H1 (cell line): ENCODE data around the gene KCNJ16. TPM values are rescaled to one million over a fixed set of nuclear protein-coding genes. Genes with fewer than 3 reads are reported as not detected.
A peak's percentile ranks its signal among the peaks of the same experiment; 100 is the strongest.

Experiments
- CTCF ChIA-PET: fragments of 300-600 bp; sonication (Branson Sonifier 250); formaldehyde crosslinking; loops from one replicate; lab custom pipeline; 2021; ENCODE audit not compliant: partially characterized antibody; lab: Charles Lee
- POLR2A ChIA-PET: fragments of 300-600 bp; sonication (Branson Sonifier 250); formaldehyde crosslinking; loops from one replicate; lab custom pipeline; 2021; ENCODE audit warnings: inconsistent platforms; ENCODE audit not compliant: partially characterized antibody; lab: Charles Lee
- DNase-seq, 2 experiments: peaks; one replicate each; pipeline versions ENCODE4 v3.0.0 to v3.0.0-alpha.2; 2010 to 2022; ENCODE audit warnings: low spot score in 2 of 2, low read depth in 1 of 2, mixed read lengths in 1 of 2
- FAIRE-seq: peaks from 2 replicates; lab custom pipeline; 2011; peaks lifted over from hg19 to GRCh38; lab: Jason Lieb, UNC
- H2AFZ ChIP-seq: 2 replicates; pipeline ENCODE4 v1.8.1; 2012; ENCODE audit warnings: low read length, inconsistent platforms
- H2AK5ac ChIP-seq: 2 replicates; pipeline ENCODE4 v1.6.1; 2013; ENCODE audit warnings: low read depth, low read length
- H2BK120ac ChIP-seq: replicated peaks from 2 replicates; pipeline ENCODE3; 2013; ENCODE audit warnings: low read depth, low read length, inconsistent platforms
- H2BK12ac ChIP-seq: 2 replicates; pipeline ENCODE4 v1.6.1; 2013; ENCODE audit warnings: low read depth, low read length
- H2BK15ac ChIP-seq: 2 replicates; pipeline ENCODE4 v1.6.1; 2013; ENCODE audit warnings: low read length
- H2BK20ac ChIP-seq: 2 replicates; pipeline ENCODE4 v1.6.1; 2013; ENCODE audit warnings: low read length
- H2BK5ac ChIP-seq: 2 replicates; pipeline ENCODE4 v1.6.1; 2013; ENCODE audit warnings: low read depth, low read length
- H3K14ac ChIP-seq: 2 replicates; pipeline ENCODE4 v1.6.1; 2013; ENCODE audit warnings: inconsistent platforms; ENCODE audit not compliant: insufficient read length
- H3K18ac ChIP-seq: 2 replicates; pipeline ENCODE4 v1.6.1; 2013; ENCODE audit warnings: low read length; ENCODE audit errors: extremely low read depth
- H3K23ac ChIP-seq: 2 replicates; pipeline ENCODE4 v1.6.1; 2013; ENCODE audit warnings: inconsistent platforms; ENCODE audit not compliant: insufficient read length
- H3K23me2 ChIP-seq: 2 replicates; pipeline ENCODE4 v1.6.1; 2013; ENCODE audit warnings: low read depth, low read length
- H3K27ac ChIP-seq: 2 replicates; pipeline ENCODE4 v1.6.1; 2011; ENCODE audit warnings: low read depth, low read length, inconsistent platforms
- H3K27me3 ChIP-seq, 4 experiments: replicated peaks in 1 of 4; 1 replicate in 1 of 4; 2 replicates in 3 of 4; pipeline versions ENCODE4 v1.6.1 to v1.8.1; 2011 to 2013; ENCODE audit warnings: low read length in 3 of 4, mild to moderate bottlenecking in 3 of 4, inconsistent platforms in 2 of 4, mixed read lengths in 2 of 4, moderate library complexity in 1 of 4; ENCODE audit not compliant: control insufficient read depth in 3 of 4, insufficient read depth in 3 of 4; ENCODE audit errors: extremely low read depth in 1 of 4
- H3K36me3 ChIP-seq, 4 experiments: 2 replicates each; pipeline versions ENCODE4 v1.6.1 to v1.8.1; 2011 to 2013; ENCODE audit warnings: mild to moderate bottlenecking in 4 of 4, low read length in 3 of 4, moderate library complexity in 2 of 4, control low read depth in 1 of 4, inconsistent platforms in 1 of 4; ENCODE audit not compliant: insufficient read depth in 4 of 4, control insufficient read depth in 2 of 4
- H3K4ac ChIP-seq: replicated peaks from 2 replicates; pipeline ENCODE3; 2013; ENCODE audit warnings: low read length, low read depth, mixed read lengths, inconsistent platforms; ENCODE audit not compliant: insufficient read length
- H3K4me1 ChIP-seq, 4 experiments: replicated peaks in 1 of 4; 1 replicate in 1 of 4; 2 replicates in 3 of 4; pipeline versions ENCODE4 v1.6.1 to v1.8.1; 2011 to 2013; ENCODE audit warnings: low read length in 3 of 4, inconsistent platforms in 2 of 4, mixed read lengths in 1 of 4; ENCODE audit not compliant: insufficient read depth in 4 of 4, control insufficient read depth in 3 of 4
- H3K4me2 ChIP-seq, 2 experiments: 2 replicates each; pipeline versions ENCODE4 v1.6.1 to v1.8.1; 2011 to 2013; ENCODE audit warnings: low read depth in 2 of 2, low read length in 2 of 2, control low read depth in 1 of 2, inconsistent platforms in 1 of 2, mild to moderate bottlenecking in 1 of 2; ENCODE audit not compliant: insufficient read depth in 1 of 2
- H3K4me3 ChIP-seq, 4 experiments: fragments of 200-600, 300-600 bp in 1 of 4; sonication (generic), shearing (Covaris generic), sonication (Bioruptor Twin) in 1 of 4; 2 replicates each; pipeline versions ENCODE4 v1.5.1 to v1.8.1; 2011 to 2016; ENCODE audit warnings: low read length in 4 of 4, low read depth in 3 of 4, control low read depth in 2 of 4, inconsistent platforms in 2 of 4, mild to moderate bottlenecking in 2 of 4, mixed read lengths in 1 of 4, moderate library complexity in 1 of 4; ENCODE audit not compliant: insufficient read depth in 2 of 4; ENCODE audit errors: extremely low read depth in 1 of 4
- H3K56ac ChIP-seq: replicated peaks from 2 replicates; pipeline ENCODE3; 2013; ENCODE audit warnings: low read depth, mild to moderate bottlenecking, mixed read lengths, low read length, inconsistent platforms; ENCODE audit not compliant: insufficient read length
- H3K79me1 ChIP-seq: 2 replicates; pipeline ENCODE4 v1.6.1; 2013; ENCODE audit warnings: low read depth, low read length, control low read depth
- H3K79me2 ChIP-seq, 2 experiments: 2 replicates each; pipeline versions ENCODE4 v1.6.1 to v1.8.1; 2012 to 2013; ENCODE audit warnings: low read length in 2 of 2, mild to moderate bottlenecking in 2 of 2, inconsistent platforms in 1 of 2; ENCODE audit not compliant: insufficient read depth in 2 of 2, control insufficient read depth in 1 of 2
- H3K9ac ChIP-seq, 4 experiments: replicated peaks in 1 of 4; 1 replicate in 1 of 4; 2 replicates in 3 of 4; pipeline versions ENCODE4 v1.6.1 to v1.8.1; 2011 to 2013; ENCODE audit warnings: low read depth in 3 of 4, low read length in 3 of 4, control low read depth in 2 of 4, mild to moderate bottlenecking in 2 of 4, moderate library complexity in 2 of 4, inconsistent platforms in 1 of 4; ENCODE audit errors: extremely low read depth in 1 of 4
- H3K9me3 ChIP-seq, 2 experiments: 2 replicates each; pipeline versions ENCODE4 v1.6.1 to v1.8.1; 2012 to 2013; ENCODE audit warnings: mild to moderate bottlenecking in 2 of 2, moderate library complexity in 2 of 2, control low read depth in 1 of 2, inconsistent platforms in 1 of 2, low read depth in 1 of 2, low read length in 1 of 2, mixed read lengths in 1 of 2; ENCODE audit not compliant: insufficient read depth in 2 of 2
- H4K20me1 ChIP-seq, 2 experiments: replicated peaks in 1 of 2; 2 replicates each; pipeline versions ENCODE3 to v1.8.1; 2011 to 2013; ENCODE audit warnings: inconsistent platforms in 2 of 2, low read length in 2 of 2, mild to moderate bottlenecking in 1 of 2; ENCODE audit not compliant: insufficient read depth in 2 of 2, control insufficient read depth in 1 of 2
- H4K5ac ChIP-seq: 2 replicates; pipeline ENCODE4 v1.6.1; 2013; ENCODE audit warnings: low read length, low read depth, mixed read lengths, inconsistent platforms; ENCODE audit not compliant: insufficient read length
- H4K8ac ChIP-seq: 2 replicates; pipeline ENCODE4 v1.8.0; 2013; ENCODE audit warnings: mild to moderate bottlenecking, moderate library complexity, low read length, inconsistent platforms; ENCODE audit not compliant: insufficient read depth; ENCODE audit errors: extremely low read depth
- H4K91ac ChIP-seq: replicated peaks from 2 replicates; pipeline ENCODE3; 2013; ENCODE audit warnings: low read length, mixed read lengths, inconsistent platforms; ENCODE audit not compliant: insufficient read length
- ATF3 ChIP-seq: IDR thresholded peaks from 2 replicates; pipeline ENCODE4 v1.6.1; 2011; ENCODE audit warnings: low read depth, mild to moderate bottlenecking, low read length; ENCODE audit not compliant: insufficient read depth
- BCL11A ChIP-seq, 2 experiments: IDR thresholded peaks; one replicate each; pipeline ENCODE4 v1.6.1; 2011; ENCODE audit warnings: low read depth in 2 of 2, low read length in 2 of 2, mild to moderate bottlenecking in 2 of 2
- CBX5 ChIP-seq: fragments of 300-800, 300-1000 bp; sonication (generic); IDR thresholded peaks from 2 replicates; pipeline ENCODE4 v1.7.1; 2016; ENCODE audit warnings: antibody characterized with exemption, low read length, low read depth
- CEBPB ChIP-seq: IDR thresholded peaks from 2 replicates; pipeline ENCODE4 v1.6.1; 2012; ENCODE audit warnings: low read depth, low read length
- EGR1 ChIP-seq: IDR thresholded peaks from 2 replicates; pipeline ENCODE4 v1.6.1; 2011; ENCODE audit warnings: low read depth, low read length, borderline replicate concordance
- EP300 ChIP-seq, 2 experiments: IDR thresholded peaks; 1 replicate in 1 of 2; 2 replicates in 1 of 2; pipeline ENCODE4 v1.6.1; 2011 to 2012; ENCODE audit warnings: low read depth in 2 of 2, low read length in 2 of 2, mild to moderate bottlenecking in 2 of 2, borderline replicate concordance in 1 of 2, inconsistent platforms in 1 of 2, moderate library complexity in 1 of 2
- HDAC6 ChIP-seq: IDR thresholded peaks from one replicate; pipeline ENCODE4 v1.7.1; 2012; ENCODE audit warnings: low read depth, mild to moderate bottlenecking, inconsistent platforms, low read length, moderate library complexity
- MAFK ChIP-seq: IDR thresholded peaks from 2 replicates; pipeline ENCODE4 v1.6.1; 2012; ENCODE audit warnings: low read depth, mild to moderate bottlenecking, improper control_type of control experiment, low read length
- POLR2AphosphoS5 ChIP-seq: IDR thresholded peaks from 2 replicates; pipeline ENCODE4 v1.6.1; 2011; ENCODE audit warnings: low read depth, low read length
- SIN3A ChIP-seq, 2 experiments: IDR thresholded peaks in 1 of 2; conservative IDR thresholded peaks in 1 of 2; 2 replicates each; pipeline ENCODE4 v1.6.1; 2011 to 2012; ENCODE audit warnings: low read length in 2 of 2, improper control_type of control experiment in 1 of 2, low read depth in 1 of 2, mild to moderate bottlenecking in 1 of 2
- SUZ12 ChIP-seq: fragments of 200-600 bp; sonication (generic); IDR thresholded peaks from 2 replicates; pipeline ENCODE4 v1.6.1; 2012; ENCODE audit warnings: mild to moderate bottlenecking, inconsistent platforms, low read length, moderate library complexity, mixed read lengths
- TCF12 ChIP-seq: IDR thresholded peaks from 2 replicates; pipeline ENCODE4 v1.6.1; 2011; ENCODE audit warnings: low read depth, mild to moderate bottlenecking, low read length
- YY1 ChIP-seq: IDR thresholded peaks from 2 replicates; pipeline ENCODE4 v1.6.1; 2011; ENCODE audit warnings: low read depth, mild to moderate bottlenecking, low read length
- ZNF274 ChIP-seq: IDR thresholded peaks from 2 replicates; pipeline ENCODE4 v1.7.0; 2012; ENCODE audit warnings: low read length, borderline replicate concordance; ENCODE audit errors: extremely low read depth
- WGBS, 2 experiments: shearing (Covaris generic) in 1 of 2; methylation state at CpG; one replicate each; pipeline versions ENCODE4 v1.1.6 to v1.1.7; 2013 to 2015; ENCODE audit warnings: low lambda C conversion rate in 2 of 2, mixed read lengths in 2 of 2, inconsistent platforms in 1 of 2, low coverage in 1 of 2, missing lambda C conversion rate in 1 of 2; ENCODE audit not compliant: insufficient replicate concordance in 2 of 2, insufficient coverage in 1 of 2, insufficient read length in 1 of 2; ENCODE audit errors: extremely low coverage in 1 of 2, missing lambda C conversion rate in 1 of 2; 5-methylcytosine and 5-hydroxymethylcytosine counted together
- polyA plus RNA-seq, 7 experiments: library from polyadenylated mRNA; depleted of rRNA in 3 of 7; stranded (reverse) in 5 of 7; unstranded in 2 of 7; fragments of >200 nt in 5 of 7; fragments of 200-250 nt in 2 of 7; gene quantifications; 1 replicate in 5 of 7; 2 replicates in 1 of 7; 4 replicates in 1 of 7; pipeline versions ENCODE4 v1.2.1 to v1.2.3, GENCODE V29; 2011 to 2013; ENCODE audit warnings: missing spikeins in 2 of 7, mixed read lengths in 2 of 7
- total RNA-seq: library from RNA; stranded (reverse); fragmentation: NEBNext Ultra II Directional; extraction: Animal tissue kit (Norgen Biotek cat#: 25700); gene quantifications from 2 replicates; pipeline ENCODE4 v1.2.1, GENCODE V29; 2021

The KCNJ16 gene
- total and polyA plus RNA-seq, 2 of the 8 experiments (the other 6 are each of a cell fraction or from before 2014, with no cell fraction given), result not detected

GRCh38 chr17:70059071-70059470 lies 16.0 kb upstream of the KCNJ16 start:
- no peak overlapping the region for H3K4me2 ChIP-seq
- ChIA-PET CTCF (interaction anchor here (1.2 kb wide), 1 partner anchor 29 kb away, joined by 3 read pairs; no protein-coding TSS in a partner anchor), POLR2A (no interaction called here)
- H4K8ac ChIP-seq, result no peak overlapping the region
- DNase-seq (no peak), FAIRE-seq (no peak)
- no peaks in the 10 kb centered on the region for H3K9me3 ChIP-seq
- no peaks in the 10 kb centered on the region; a peak in 1 of 7 replicates for H3K4me1 ChIP-seq
- H3K4me3 ChIP-seq, result no peak overlapping the region
- H4K20me1 ChIP-seq, result no peaks in the 10 kb centered on the region
- 0 out of 2 replicates have a peak overlapping the region, but pooled peaks have one; percentile 29 for H2AFZ ChIP-seq
- no peak overlapping the region for H2BK5ac ChIP-seq
- no peaks in the 10 kb centered on the region for H3K27me3 ChIP-seq
- no peaks in the 10 kb centered on the region for H3K23me2 ChIP-seq
- H2BK120ac ChIP-seq, result no peak overlapping the region
- no peaks in the 10 kb centered on the region for H3K79me1 ChIP-seq
- no peak overlapping the region for H3K9ac ChIP-seq
- no peaks in the 10 kb centered on the region for H3K79me2 ChIP-seq
- no peak overlapping the region for H3K27ac ChIP-seq
- WGBS, 2 experiments, result 90% methylated on average over 4 of the region's 4 CpGs; no CpG with 5 or more reads in 1 of the 2 experiments
- H3K4ac ChIP-seq, result no peak overlapping the region
- no peak overlapping the region for H4K91ac ChIP-seq
- H3K14ac ChIP-seq, result no peak overlapping the region
- H3K18ac ChIP-seq, result no peak overlapping the region
- H2BK15ac ChIP-seq, result no peak overlapping the region
- H4K5ac ChIP-seq, result no peak overlapping the region
- no peak overlapping the region for H2BK12ac ChIP-seq
- H2AK5ac ChIP-seq, result no peak overlapping the region
- H3K36me3 ChIP-seq, result no peaks in the 10 kb centered on the region
- no peak overlapping the region for H3K23ac ChIP-seq
- H3K56ac ChIP-seq, result no peak overlapping the region
- H2BK20ac ChIP-seq, result no peak overlapping the region
- TF ChIP-seq EP300 (IDR thresholded peaks at IDR 0.05; ENCODE audit: borderline replicate concordance in 1 of 2, low read depth in 2 of 2, low read length in 2 of 2) (no peak), BCL11A (IDR thresholded peaks at IDR 0.05; ENCODE audit: low read depth in 2 of 2, low read length in 2 of 2) (no peak), POLR2AphosphoS5 (no peak), MAFK (no peak), TCF12 (no peak), ZNF274 (no peak), YY1 (no peak), SUZ12 (no peak), HDAC6 (no peak), EGR1 (no peak), ATF3 (no peak), CBX5 (no peak), CEBPB (no peak), SIN3A (conservative IDR thresholded peaks at IDR 0.05 in 1 of 2, IDR thresholded peaks at IDR 0.05 in 1 of 2; ENCODE audit: low read depth in 1 of 2, low read length in 2 of 2) (no peak)
